Measurements from ENCODE around the gene PCARE. TPM values are rescaled to one million over a fixed set of nuclear protein-coding genes. Genes with fewer than 3 reads are reported as not detected.
"Not testable (repeated sequence)": the region's sequence is repeated elsewhere in the genome, so short reads cannot be mapped to it uniquely, and the experiment has no call there.

PCARE gene
- total RNA-seq, 1 experiment from 2014 or later = not detected

DNA sequence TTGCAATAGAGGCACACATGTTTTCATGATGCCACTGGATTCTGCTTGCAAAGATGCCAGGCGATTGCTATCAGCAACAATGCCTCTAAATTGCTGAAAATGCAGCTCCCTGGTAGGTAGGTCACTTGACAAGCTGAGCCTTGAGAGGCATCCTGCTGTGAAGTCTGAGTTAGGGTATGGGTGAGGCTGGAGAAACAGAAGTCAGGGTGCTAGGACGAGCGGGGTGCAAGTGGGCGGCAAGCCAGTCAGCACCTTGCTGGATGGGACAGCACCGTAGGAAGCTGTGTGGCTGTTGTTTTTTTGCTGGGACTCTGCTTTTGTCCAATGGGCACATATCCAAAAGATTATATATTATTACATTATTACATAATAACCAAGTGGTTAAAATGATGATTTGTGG lies 30.4 kb upstream of the PCARE start:
- DNase-seq (ENCODE audit: low spot score) = no peak
- in situ Hi-C loops (cut with HindIII; ENCODE audit: low sequenced_read_pairs) = no loop called here

DNA sequence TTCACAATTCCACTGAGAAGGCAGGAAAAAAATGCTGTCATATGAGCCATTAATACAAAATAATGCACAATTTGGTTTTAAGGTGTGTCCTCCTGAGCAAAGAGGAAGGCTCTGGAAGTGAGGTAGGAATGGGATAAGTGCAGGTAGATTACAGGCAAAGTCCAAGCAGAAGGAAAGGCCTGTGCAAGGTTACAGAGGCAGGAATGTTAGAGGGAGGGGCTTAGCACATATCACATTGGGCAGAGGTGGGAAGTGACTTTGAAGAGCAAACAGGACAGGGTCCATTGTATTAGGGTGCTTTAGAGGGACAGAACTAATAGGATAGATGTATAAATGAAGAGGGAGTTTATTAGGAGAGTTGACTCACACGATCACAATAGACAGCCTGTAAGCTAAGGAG lies 26.2 kb upstream of the PCARE start:
- in situ Hi-C loops (cut with HindIII; ENCODE audit: low sequenced_read_pairs) = no loop called here
- no peak for DNase-seq (ENCODE audit: low spot score)

DNA sequence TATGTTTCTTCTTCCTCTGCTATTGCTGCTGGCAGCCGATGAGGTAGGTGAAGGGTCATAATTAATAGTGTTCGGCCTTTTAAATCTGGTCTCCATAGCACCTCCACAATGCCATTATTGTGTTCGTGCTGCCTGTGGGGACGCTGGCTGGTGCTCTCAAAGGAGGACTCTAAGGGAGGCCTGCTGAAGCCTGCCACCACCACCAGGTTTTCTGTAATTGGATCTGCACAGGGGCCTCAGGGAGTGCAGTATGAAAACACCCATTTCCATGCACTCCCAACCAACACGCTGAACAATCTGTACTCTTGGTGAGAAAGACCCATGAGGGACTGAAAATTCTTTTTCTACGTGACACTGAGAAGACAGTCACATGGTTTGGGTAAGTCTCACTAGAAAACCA lies 23.2 kb upstream of the PCARE start:
- no peak for DNase-seq (ENCODE audit: low spot score)

DNA sequence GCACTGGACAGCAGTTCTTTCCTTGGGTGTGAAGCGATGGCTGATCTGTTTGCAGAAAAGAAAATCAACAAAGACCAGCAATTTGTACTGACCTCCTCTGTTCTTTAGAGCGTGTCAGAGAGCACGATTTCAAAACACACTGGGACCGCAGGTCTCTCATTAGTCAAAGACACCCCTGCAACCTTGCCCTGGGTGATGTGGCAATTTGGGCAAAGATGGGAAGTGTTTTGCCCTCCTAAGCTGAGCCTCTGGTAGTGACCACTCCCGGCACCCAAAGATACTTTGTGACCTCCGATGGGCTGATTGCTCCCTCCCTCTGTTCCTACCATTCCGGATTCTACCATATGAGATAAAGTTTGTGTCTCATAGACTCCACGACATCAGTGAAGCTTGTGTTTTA lies 22.6 kb upstream of the PCARE start:
- no peak for DNase-seq (ENCODE audit: low spot score)
- in situ Hi-C loops (cut with HindIII; ENCODE audit: low sequenced_read_pairs) = no loop called here

More for the DNA sequence above, 23.2 kb upstream of the PCARE start:
- in situ Hi-C loops (cut with HindIII; ENCODE audit: low sequenced_read_pairs) = no loop called here

DNA sequence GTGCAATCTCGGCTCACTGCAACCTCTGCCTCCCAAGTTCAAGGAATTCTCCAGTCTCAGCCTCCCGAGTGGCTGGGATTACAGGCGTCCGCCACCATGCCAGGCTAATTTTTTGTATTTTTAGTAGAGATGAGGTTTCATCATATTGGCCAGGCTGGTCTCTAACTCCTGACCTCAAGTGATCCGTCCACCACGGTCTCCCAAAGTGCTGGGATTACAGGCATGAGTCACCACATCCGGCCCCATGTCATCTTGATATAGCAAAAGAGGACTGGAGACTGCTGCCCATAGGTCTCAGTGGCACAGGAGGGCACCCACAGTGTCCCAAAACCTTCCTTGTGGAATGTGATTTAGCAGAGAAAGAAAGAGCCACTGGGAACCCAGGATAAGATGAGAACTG lies 16.0 kb upstream of the PCARE start:
- in situ Hi-C loops (cut with HindIII; ENCODE audit: low sequenced_read_pairs); DNase-seq (ENCODE audit: low spot score): not testable (repeated sequence)

DNA sequence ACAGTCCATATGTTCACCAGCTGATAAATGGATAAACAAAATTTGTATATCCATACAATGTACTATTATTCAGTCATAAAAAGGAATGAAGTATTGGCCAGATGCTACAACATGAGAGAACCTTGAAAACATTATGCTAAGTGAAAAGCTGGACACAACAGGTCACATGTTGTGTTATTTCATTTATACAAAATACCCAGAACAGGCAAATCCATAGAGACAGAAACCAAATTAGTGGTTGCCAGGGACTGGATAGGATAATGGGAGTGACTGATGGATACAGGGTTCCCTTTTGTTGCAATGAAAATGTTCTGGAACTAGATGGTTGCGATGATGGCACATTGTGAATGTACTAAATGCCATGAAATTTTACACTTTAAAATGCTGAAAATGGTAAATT lies 10.2 kb upstream of the PCARE start:
- in situ Hi-C loops (cut with HindIII; ENCODE audit: low sequenced_read_pairs) = no loop called here
- DNase-seq (ENCODE audit: low spot score) = no peak

DNA sequence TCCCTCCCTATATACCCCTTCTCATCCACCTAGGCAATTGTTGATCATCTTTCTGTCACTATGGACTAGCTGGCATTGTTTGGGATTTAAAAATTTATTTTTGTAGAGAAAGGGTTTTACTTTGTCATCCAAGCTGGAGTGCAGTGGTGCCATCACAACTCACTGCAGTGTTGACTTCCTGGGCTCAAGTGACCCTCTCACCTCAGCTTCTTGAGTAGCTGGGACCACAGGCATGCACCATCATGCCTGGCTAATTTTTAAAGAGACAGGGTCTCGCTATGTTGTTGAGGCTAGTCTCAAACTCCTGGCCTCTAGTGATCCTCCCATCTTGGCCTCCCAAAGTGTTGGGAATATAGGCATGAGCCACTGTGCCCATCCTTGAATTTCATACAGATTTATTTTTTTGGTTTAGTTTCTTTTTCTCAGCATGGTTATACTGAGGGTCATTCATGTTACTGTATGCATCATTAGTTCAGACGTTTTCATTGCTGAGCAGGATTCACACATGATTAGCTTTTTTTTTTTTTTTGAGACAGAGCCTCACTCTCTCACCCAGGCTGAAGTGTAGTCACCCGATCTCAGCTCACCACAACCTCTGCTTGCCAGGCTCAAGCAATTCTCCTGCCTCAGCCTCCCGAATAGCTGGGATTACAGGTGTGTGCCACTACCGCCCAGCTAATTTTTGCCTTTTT lies 8.6 kb upstream of the PCARE start:
- no peak for DNase-seq (ENCODE audit: low spot score)
- in situ Hi-C loops (cut with HindIII; ENCODE audit: low sequenced_read_pairs) = no loop called here

DNA sequence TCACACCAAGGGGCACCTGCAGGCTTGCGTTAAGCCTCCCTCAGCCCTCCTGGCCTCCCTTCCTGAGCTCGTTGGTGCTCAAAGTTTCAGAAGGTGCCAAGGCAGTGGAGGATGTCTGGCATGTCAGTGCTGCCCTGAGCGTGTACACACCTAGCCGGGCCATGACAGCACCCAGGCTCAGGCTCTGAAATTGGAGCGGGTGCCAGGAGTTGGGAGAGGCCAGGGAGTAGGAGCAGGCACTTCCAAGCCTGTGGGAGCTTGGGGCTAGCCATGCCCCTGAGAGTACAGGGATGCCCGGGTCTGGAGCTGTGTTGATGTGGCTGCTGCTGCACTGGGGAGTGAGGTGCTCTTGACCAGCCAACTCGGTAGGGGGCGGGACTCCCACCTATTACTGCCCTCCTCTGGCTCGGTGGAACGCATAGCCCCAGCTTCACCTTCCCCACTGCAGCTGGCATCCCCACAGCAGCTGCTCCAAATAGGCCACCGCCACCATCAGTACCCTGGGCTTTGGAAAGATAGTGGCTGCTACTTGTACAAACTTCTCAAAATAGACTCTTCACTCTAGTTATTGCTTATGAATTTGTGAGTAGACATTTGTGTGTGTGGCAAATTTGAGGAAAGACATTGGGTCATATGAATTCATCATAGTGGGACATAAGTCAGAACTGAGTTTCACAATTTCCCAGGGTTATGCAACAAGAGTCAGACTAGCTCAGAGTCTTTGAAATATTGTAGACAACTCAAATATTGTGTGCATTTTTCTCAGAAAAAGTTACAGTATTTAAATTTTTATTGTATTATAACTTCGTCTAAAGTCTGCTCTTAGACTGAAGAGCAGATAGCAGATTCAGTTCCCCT lies 6.8 kb upstream of the PCARE start:
- DNase-seq (ENCODE audit: low spot score) = no peak
- in situ Hi-C loops (cut with HindIII; ENCODE audit: low sequenced_read_pairs) = no loop called here

DNA sequence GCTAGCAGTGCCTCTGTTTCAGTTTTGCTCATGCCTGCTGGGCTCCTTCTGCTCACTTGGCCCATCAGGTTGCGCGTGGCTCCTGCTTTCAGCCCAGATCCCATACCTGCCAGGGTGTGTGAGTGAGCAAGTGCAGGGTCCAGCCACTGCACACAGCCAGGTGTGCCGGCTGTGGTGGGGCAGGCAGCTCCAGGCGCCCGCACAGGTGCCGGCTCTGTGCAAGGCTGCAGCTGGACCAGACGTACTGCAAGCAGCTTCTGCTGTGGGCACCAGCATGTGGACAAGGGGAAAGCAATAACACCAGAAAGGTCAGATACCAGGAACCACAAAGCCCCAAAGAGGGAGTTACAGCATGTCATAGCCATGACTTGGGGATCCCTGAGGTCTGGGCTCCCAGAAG lies 5.6 kb upstream of the PCARE start:
- DNase-seq (ENCODE audit: low spot score) = no peak
- in situ Hi-C loops (cut with HindIII; ENCODE audit: low sequenced_read_pairs) = no loop called here

DNA sequence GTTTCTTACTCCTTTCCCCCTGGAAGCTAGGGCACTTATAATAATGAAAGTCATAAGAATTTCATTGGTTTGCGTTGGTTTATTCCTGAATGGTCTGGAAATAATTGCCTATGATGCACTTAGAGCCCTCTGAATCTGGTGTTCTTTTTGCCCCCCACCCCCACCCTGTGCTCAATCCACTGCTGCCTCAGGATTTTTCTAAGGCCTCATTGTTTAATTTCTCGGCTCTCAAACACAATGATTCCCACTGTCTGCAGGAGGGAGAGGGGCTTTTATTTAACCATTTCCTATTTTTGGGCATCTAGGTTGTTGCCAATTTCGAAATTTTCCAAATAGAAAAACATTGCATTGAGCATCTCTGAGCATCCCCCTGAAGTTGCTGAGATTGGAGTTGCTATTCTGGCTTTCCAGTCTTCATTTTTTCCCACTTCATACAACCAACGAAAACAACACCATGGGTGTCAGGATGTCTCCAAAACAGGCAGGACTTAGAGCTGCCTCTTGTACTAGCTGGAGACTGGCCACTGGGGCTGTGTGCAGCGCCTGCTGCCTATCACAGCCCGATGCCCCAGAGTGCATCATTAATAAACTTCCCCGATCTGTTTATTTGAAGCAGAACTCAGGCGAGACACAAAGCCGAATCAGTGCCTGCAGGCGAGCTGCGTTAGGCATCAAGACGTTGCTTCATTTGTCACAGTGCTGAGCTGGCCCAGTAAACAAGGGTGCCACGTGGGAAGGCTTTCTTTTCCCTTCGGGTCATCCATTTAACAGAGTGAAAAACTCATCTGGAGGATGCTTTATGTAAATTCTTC lies 1.8 kb upstream of the PCARE start:
- DNase-seq (ENCODE audit: low spot score) = peak; percentile 23
- in situ Hi-C loops (cut with HindIII; ENCODE audit: low sequenced_read_pairs) = no loop called here

DNA sequence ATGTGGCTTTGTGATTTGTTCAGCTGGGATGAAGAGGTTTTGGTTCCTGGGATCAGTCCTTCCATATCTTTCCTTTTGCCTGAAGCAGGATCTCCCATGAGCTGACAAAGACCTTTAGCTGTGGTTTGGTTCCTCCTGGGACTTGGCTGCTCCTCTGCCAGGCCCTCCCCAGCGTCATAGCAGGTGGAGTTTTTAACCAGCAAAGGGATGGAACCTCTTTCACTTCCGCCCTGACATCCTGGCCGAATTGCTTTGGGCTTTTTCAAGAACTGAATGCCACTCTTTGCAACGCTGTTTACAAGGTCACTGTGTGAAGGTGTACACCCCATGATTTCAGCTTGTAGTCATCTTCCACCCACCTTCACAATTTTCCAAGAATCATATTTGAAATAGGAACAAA lies 390 bp downstream of the PCARE start:
- in situ Hi-C loops (cut with HindIII; ENCODE audit: low sequenced_read_pairs) = no loop called here
- DNase-seq (ENCODE audit: low spot score) = no peak

DNA sequence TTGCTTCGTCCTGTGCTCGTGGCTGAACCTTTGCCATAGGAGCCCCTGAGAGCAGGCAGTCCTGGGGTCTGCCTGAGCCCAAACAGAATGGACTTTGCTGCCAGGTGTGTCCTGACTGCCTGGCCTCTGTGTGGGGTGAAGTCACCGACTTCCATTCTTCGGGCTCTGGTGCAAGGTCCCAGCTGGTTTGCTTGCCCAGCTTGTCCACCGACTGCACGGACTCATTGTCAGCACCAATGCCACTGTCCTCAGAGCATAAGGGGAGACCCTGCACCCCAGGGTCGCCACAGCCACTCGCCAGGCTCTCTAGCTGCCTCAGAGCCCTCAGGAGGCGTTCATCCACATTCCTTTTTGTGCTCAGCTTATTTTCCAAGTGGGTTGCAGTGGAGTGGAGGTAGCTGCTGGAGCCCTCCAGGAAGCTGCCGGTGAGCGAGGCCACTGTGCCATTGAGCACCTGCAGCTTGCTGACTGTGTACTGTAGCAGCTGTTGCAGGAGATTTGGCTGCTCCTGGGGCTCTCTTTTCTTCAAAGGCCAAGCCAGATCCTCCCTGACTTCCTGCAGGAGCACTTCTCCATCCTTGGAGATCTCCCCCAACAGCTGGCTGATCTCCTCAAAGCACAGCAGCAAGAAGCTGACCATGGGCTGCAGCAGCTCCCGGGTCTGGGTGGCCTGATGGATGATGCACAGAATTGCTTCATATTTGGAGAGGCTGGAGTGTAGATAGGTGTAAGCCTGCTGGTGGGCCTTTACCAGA lies 1.2 kb downstream of the PCARE start:
- DNase-seq (ENCODE audit: low spot score) = no peak
- in situ Hi-C loops (cut with HindIII; ENCODE audit: low sequenced_read_pairs) = no loop called here

DNA sequence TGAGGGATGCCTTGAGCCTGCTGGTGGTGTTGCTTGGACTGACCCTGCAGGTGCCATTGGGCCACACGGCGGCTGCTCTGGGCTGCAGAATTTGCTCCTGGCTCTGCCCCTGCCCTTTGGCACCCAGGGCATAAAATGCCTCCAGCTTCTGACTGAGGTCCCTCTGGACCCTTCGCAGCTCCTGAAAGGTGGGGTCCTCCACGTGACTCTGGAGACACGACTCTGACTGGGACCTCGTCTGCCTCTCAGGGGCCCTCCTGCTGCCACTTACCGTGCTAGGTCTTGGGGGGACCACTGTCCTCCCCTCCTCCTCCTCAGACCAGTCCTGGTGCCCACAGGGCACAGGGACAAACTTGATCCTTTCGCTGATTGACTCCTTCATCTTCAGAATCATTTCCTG lies 2.1 kb downstream of the PCARE start:
- in situ Hi-C loops (cut with HindIII; ENCODE audit: low sequenced_read_pairs) = no loop called here
- DNase-seq (ENCODE audit: low spot score) = no peak

DNA sequence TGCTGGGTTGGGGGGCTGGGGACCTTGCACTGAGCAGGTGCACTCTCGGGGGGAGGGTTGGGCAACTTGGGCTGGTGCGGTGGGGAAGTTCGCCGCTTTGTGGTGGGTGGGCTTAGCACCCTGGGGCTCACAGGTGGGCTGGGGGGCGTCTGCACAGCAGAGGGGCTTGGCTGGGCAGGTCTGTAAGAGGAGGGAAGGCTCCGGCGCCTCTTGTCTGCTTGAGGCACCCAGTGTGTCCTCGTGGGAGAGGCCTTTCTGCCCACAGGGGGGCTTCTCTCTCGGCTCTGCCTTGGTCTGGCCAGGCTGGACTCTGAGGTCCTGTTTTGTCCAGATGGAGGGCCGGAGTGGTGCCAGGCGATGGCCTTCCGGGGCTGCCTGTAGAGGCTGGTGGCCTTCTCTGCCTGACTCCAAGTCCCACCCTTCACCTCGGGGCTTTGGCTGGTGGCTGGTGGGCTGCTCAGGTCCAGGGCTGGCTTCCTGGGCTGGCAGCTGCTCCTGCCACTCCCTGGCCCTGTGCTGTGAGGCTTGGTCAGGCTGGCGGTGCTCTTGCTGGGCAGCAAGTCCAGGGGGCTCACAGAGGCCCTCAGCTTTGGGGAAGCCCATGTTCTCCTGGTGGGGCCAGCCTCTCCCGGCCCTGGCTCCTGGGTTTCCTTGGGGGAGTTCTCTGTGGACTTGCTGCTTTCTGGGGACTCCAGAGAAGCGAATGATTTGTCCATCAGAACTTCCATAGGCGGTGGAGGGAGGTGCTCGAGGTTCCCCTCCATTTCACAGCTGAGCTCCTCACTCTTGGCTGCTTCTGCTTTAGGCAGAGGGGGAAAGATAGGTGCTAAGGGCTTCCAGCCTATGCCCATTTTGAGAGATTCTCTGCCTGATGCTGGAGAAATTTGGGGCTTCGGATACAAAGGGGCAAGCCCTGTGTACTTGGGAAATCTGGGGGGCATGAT lies 3.0 kb downstream of the PCARE start:
- DNase-seq (ENCODE audit: low spot score) = no peak
- in situ Hi-C loops (cut with HindIII; ENCODE audit: low sequenced_read_pairs) = no loop called here

DNA sequence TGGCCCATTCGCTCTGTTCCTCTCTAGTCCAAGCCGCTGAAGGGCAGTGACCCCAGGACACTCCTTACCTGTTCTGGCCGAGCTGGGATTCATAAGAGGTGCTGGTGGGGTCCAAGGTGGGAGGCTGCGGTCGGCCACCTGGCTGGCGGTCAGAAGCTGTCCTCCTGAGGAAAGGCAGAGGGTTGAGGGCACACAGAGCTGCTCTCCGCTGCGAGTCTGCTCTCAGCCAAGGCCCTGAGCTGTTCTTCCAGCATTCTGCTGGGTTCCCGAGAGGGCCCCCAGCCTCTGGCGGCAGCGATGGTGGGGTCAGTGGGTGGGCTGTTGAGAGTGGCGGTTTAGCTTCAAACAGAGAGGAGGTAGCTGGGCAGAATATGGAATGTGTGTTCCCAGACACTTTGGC lies 3.8 kb downstream of the PCARE start:
- in situ Hi-C loops (cut with HindIII; ENCODE audit: low sequenced_read_pairs) = no loop called here

DNA sequence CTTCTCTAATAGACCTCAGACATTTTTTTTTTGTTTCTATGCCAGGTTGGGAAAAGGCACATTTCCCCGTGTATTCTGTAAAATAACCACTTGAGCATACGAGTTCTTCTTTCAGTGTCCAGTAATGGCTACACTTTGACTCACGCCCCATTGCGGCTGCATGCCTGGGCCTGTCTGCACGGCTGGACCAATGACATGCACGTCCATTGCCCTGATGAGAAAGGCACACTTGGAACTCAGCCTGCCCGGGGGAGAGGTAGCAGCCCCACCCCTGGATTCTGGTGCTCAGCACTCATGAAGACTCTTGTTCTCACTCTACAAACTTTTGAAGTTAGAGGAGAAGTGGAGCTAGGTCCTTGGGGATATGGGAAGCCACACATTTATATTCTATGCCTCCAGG lies 5.8 kb downstream of the PCARE start:
- in situ Hi-C loops (cut with HindIII; ENCODE audit: low sequenced_read_pairs) = no loop called here
- DNase-seq (ENCODE audit: low spot score) = no peak

More for the DNA sequence above, 3.8 kb downstream of the PCARE start:
- no peak for DNase-seq (ENCODE audit: low spot score)

DNA sequence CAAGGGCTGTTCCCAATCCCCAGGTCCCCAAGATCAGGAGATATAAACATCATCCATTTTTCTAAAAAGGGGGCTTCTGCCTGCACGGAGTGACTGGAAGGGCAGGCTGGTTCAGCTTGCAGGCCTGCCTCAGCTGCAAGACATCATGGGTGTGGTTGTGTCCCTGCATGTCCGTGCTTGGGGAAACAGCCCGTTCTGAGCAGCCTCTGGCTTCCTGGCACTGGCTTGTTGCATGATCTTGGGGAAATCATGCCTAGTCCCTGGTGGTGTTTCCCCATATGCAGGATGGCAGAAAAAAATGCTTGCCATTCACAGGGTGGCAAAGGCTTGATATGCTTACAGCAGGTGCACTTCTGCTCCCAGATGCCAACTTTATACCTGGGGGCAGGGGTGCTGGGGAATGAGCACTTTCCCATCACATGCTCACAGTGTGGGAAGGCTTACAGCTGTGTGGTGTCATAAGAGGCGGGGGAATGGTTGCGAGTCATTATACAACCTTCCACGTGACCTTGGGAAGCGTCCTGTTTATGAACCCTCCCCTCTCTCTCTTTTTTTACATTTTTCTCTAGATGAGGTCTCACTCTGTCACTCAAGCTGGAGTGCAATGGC lies 7.2 kb downstream of the PCARE start:
- in situ Hi-C loops (cut with HindIII; ENCODE audit: low sequenced_read_pairs) = no loop called here
- DNase-seq (ENCODE audit: low spot score) = no peak
